Nephron (organoid): ENCODE measurements around the gene KCNH2.
A peak's percentile ranks its signal among the peaks of the same experiment; 100 is the strongest.
"Not testable (repeated sequence)": the region's sequence is repeated elsewhere in the genome, so short reads cannot be mapped to it uniquely, and the experiment has no call there.

Experiments
- H3K27ac Mint-ChIP-seq, 3 experiments: 2 replicates each; pipeline ENCODE4 v1.8.0; 2020; ENCODE audit warnings: mixed read lengths in 3 of 3, mild to moderate bottlenecking in 2 of 3, moderate library complexity in 1 of 3
- H3K27me3 Mint-ChIP-seq: 2 replicates; pipeline ENCODE4 v1.8.0; 2021; ENCODE audit warnings: low read depth, mild to moderate bottlenecking, moderate library complexity, mixed read lengths
- H3K36me3 Mint-ChIP-seq: 2 replicates; pipeline ENCODE4 v1.8.0; 2020; ENCODE audit warnings: low read depth, mixed read lengths
- H3K4me1 Mint-ChIP-seq: 2 replicates; pipeline ENCODE4 v1.8.0; 2020; ENCODE audit warnings: mixed read lengths
- H3K4me3 Mint-ChIP-seq, 3 experiments: 2 replicates each; pipeline ENCODE4 v1.8.0; 2020; ENCODE audit warnings: mild to moderate bottlenecking in 3 of 3, mixed read lengths in 3 of 3, moderate library complexity in 2 of 3
- H3K9me3 Mint-ChIP-seq: 2 replicates; pipeline ENCODE4 v1.8.0; 2020; ENCODE audit warnings: mixed read lengths
- CTCF ChIP-seq, 3 experiments: fragments of 200-600 bp; sonication (generic); IDR thresholded peaks; one replicate each; pipeline ENCODE4 v1.5.0; 2021; ENCODE audit warnings: antibody characterized with exemption in 3 of 3; ENCODE audit not compliant: unreplicated experiment in 3 of 3

Gene KCNH2

GRCh38 chr7:150978126-150978789 is at the start of gene KCNH2:
Gene KCNH2, minus strand, starts transcription at chr7:150978321. Its CDS starts 408 bp downstream, at chr7:150977913.
- Mint-ChIP-seq H3K36me3 (no peaks in the 10 kb centered on the region), H3K4me3 (peak within 1 kb of the TSS; percentile 92 to 99 (median 97)), H3K9me3 (no peaks in the 10 kb centered on the region), H3K4me1 (peaks cover 68% of the 10 kb centered on the region), H3K27me3 (peaks cover 53% of the 10 kb centered on the region), H3K27ac (peak within 1 kb of the TSS; percentile 78 to 98 (median 97))
- no peak for TF ChIP-seq CTCF (IDR thresholded peaks at IDR 0.05; ENCODE audit: unreplicated experiment in 3 of 3)

- Mint-ChIP-seq H3K4me1 (peaks cover 15% of the 10 kb centered on the region), H3K4me3 (peak overlapping the region; percentile 93 to 95 (median 94)), H3K27ac (peak overlapping the region; percentile 69 to 94 (median 93)), H3K27me3 (peaks cover 15% of the 10 kb centered on the region)
- not testable (repeated sequence) for H3K36me3 Mint-ChIP-seq, H3K9me3 Mint-ChIP-seq
Observed at GRCh38 chr7:151027728-151028130, 49.6 kb upstream of the KCNH2 start.

- not testable (repeated sequence) for H3K36me3 Mint-ChIP-seq, H3K9me3 Mint-ChIP-seq
- Mint-ChIP-seq H3K27me3 (peaks cover 15% of the 10 kb centered on the region), H3K27ac (peak overlapping the region in 1 of 3 experiments; percentile 94), H3K4me1 (peaks cover 15% of the 10 kb centered on the region), H3K4me3 (peak overlapping the region; percentile 93 to 95 (median 94))
Observed at GRCh38 chr7:151026771-151027727, 48.9 kb upstream of the KCNH2 start.

GRCh38 chr7:151025924-151026671 is 48.0 kb upstream of the KCNH2 start:
- Mint-ChIP-seq H3K9me3 (no peaks in the 10 kb centered on the region), H3K4me3 (peak overlapping the region; percentile 38 to 58 (median 41)), H3K36me3 (peaks cover 3% of the 10 kb centered on the region), H3K4me1 (peaks cover 15% of the 10 kb centered on the region), H3K27ac (no peak overlapping the region), H3K27me3 (peaks cover 22% of the 10 kb centered on the region)
- no peak for TF ChIP-seq CTCF (IDR thresholded peaks at IDR 0.05; ENCODE audit: unreplicated experiment in 3 of 3)

- Mint-ChIP-seq H3K4me3 (peak within 1 kb of the TSS; percentile 24 to 50 (median 30)), H3K27me3 (peaks cover 32% of the 10 kb centered on the region), H3K9me3 (no peaks in the 10 kb centered on the region), H3K36me3 (peaks cover 3% of the 10 kb centered on the region), H3K27ac (no peak within 1 kb of the TSS), H3K4me1 (peaks cover 26% of the 10 kb centered on the region)
- no peak for TF ChIP-seq CTCF (IDR thresholded peaks at IDR 0.05; ENCODE audit: unreplicated experiment in 3 of 3)
Observed at GRCh38 chr7:151024435-151025056, 46.4 kb upstream of the KCNH2 start, which contains the start of gene ATG9B. Gene ATG9B, minus strand, starts transcription at chr7:151024494. Its CDS starts 71 bp downstream, at chr7:151024423.

- no peak overlapping the region for H3K27ac Mint-ChIP-seq
- H3K4me3 Mint-ChIP-seq: no peak overlapping the region
- H3K4me1 Mint-ChIP-seq: peaks cover 24% of the 10 kb centered on the region
- no peaks in the 10 kb centered on the region for H3K9me3 Mint-ChIP-seq
- no peaks in the 10 kb centered on the region for H3K36me3 Mint-ChIP-seq
- TF ChIP-seq CTCF (IDR thresholded peaks at IDR 0.05; ENCODE audit: unreplicated experiment in 3 of 3): no peak
- H3K27me3 Mint-ChIP-seq: peaks cover 38% of the 10 kb centered on the region
Observed at GRCh38 chr7:151023232-151023631, 45.1 kb upstream of the KCNH2 start.
